Fibroblast of lung (primary cell): ENCODE results near the gene UBE2G1. TPM values are rescaled to one million over a fixed set of nuclear protein-coding genes. Genes with fewer than 3 reads are reported as not detected.

Experiments used
- DNase-seq, 2 donors: peaks; one replicate each; pipeline versions ENCODE4 v3.0.0 to v3.0.0-alpha.2; 2010; ENCODE audit warnings: low read depth in 2 of 2
- H2AFZ ChIP-seq: 2 replicates; pipeline ENCODE4 v1.5.1; 2012; ENCODE audit warnings: low read length, control low read depth, inconsistent platforms
- H3K27ac ChIP-seq: 2 replicates; pipeline ENCODE4 v1.5.1; 2011; ENCODE audit warnings: low read length, control low read depth; ENCODE audit not compliant: insufficient read depth
- H3K27me3 ChIP-seq: 2 replicates; pipeline ENCODE4 v1.5.1; 2011; ENCODE audit warnings: mild to moderate bottlenecking, low read length; ENCODE audit not compliant: control insufficient read depth, insufficient read depth
- H3K36me3 ChIP-seq: 2 replicates; pipeline ENCODE4 v1.5.1; 2011; ENCODE audit warnings: low read length; ENCODE audit not compliant: control insufficient read depth, insufficient read depth
- H3K4me1 ChIP-seq: 2 replicates; pipeline ENCODE4 v1.5.1; 2011; ENCODE audit warnings: low read length; ENCODE audit not compliant: control insufficient read depth, insufficient read depth; ENCODE audit errors: extremely low read depth
- H3K4me2 ChIP-seq: 2 replicates; pipeline ENCODE4 v1.5.1; 2011; ENCODE audit warnings: low read length, control low read depth; ENCODE audit not compliant: insufficient read depth; ENCODE audit errors: extremely low read depth
- H3K4me3 ChIP-seq, 4 experiments: fragments of 200-600 bp in 1 of 4; sonication (generic) in 1 of 4; replicated peaks in 1 of 4; 2 replicates each; pipeline ENCODE4 v1.5.1; 2011 to 2016; ENCODE audit warnings: low read length in 4 of 4, low read depth in 3 of 4, mild to moderate bottlenecking in 3 of 4, control low read depth in 2 of 4, inconsistent platforms in 1 of 4, mixed read lengths in 1 of 4; ENCODE audit not compliant: insufficient read depth in 1 of 4; ENCODE audit errors: control extremely low read depth in 1 of 4
- H3K79me2 ChIP-seq: 2 replicates; pipeline ENCODE4 v1.5.1; 2012; ENCODE audit warnings: mild to moderate bottlenecking, low read length, inconsistent platforms; ENCODE audit not compliant: control insufficient read depth, insufficient read depth
- H3K9ac ChIP-seq: 2 replicates; pipeline ENCODE4 v1.5.1; 2011; ENCODE audit warnings: mild to moderate bottlenecking, low read length, control low read depth; ENCODE audit not compliant: insufficient read depth
- H3K9me3 ChIP-seq: 2 replicates; pipeline ENCODE4 v1.5.1; 2012; ENCODE audit warnings: low read depth, low read length; ENCODE audit not compliant: control insufficient read depth, insufficient read depth
- H4K20me1 ChIP-seq: 2 replicates; pipeline ENCODE4 v1.5.1; 2011; ENCODE audit warnings: low read length; ENCODE audit not compliant: control insufficient read depth, insufficient read depth; ENCODE audit errors: extremely low read depth
- CTCF ChIP-seq, 2 donors: IDR thresholded peaks in 1 of 2; conservative IDR thresholded peaks in 1 of 2; 1 replicate in 1 of 2; 2 replicates in 1 of 2; pipeline ENCODE4 v1.5.1; 2011 to 2012; ENCODE audit warnings: low read length in 2 of 2, control low read depth in 1 of 2, inconsistent platforms in 1 of 2, low read depth in 1 of 2, mild to moderate bottlenecking in 1 of 2
- EZH2 ChIP-seq: IDR thresholded peaks from 2 replicates; pipeline ENCODE4 v1.5.1; 2012; ENCODE audit warnings: low read length, control low read depth, mild to moderate bottlenecking; ENCODE audit errors: missing control alignments
- polyA plus RNA-seq, 2 donors: library from polyadenylated mRNA; depleted of rRNA in 1 of 2; stranded (reverse) in 1 of 2; unstranded in 1 of 2; fragments of >200 nt; gene quantifications; 2 replicates each; pipeline ENCODE4 v1.2.1, GENCODE V29; 2011 to 2012; ENCODE audit warnings: missing spikeins in 1 of 2
- total RNA-seq: library from RNA; depleted of rRNA; stranded (reverse); fragments of >200 nt; gene quantifications from 2 replicates; pipeline ENCODE4 v1.2.1, GENCODE V29; 2014

Gene UBE2G1
- total and polyA plus RNA-seq, 2 donors (not counting 1 experiment from before 2014, with no cell fraction given): 30.7 to 48.4 TPM

GRCh38 chr17:4314179-4314578, 52.3 kb downstream of the UBE2G1 start:
- peaks cover 12% of the 10 kb centered on the region for H3K4me1 ChIP-seq
- no peak for DNase-seq
- H3K9ac ChIP-seq: no peak overlapping the region
- no peak overlapping the region for H3K4me3 ChIP-seq
- no peaks in the 10 kb centered on the region for H4K20me1 ChIP-seq
- H3K27me3 ChIP-seq: no peaks in the 10 kb centered on the region
- H3K79me2 ChIP-seq: peaks cover 79% of the 10 kb centered on the region
- H3K4me2 ChIP-seq: peak overlapping the region; percentile 29
- no peak for TF ChIP-seq CTCF (conservative IDR thresholded peaks at IDR 0.05 in 1 of 2, IDR thresholded peaks at IDR 0.05 in 1 of 2; ENCODE audit: low read depth in 1 of 2, low read length in 2 of 2)
- TF ChIP-seq EZH2: no peak
- H2AFZ ChIP-seq: no peak overlapping the region
- no peaks in the 10 kb centered on the region for H3K9me3 ChIP-seq
- no peaks in the 10 kb centered on the region for H3K36me3 ChIP-seq
- H3K27ac ChIP-seq: no peak overlapping the region

GRCh38 chr17:4313221-4314114, 53.0 kb downstream of the UBE2G1 start:
- Histone ChIP-seq H3K27ac (peak overlapping the region; percentile 27), H3K4me1 (peaks cover 11% of the 10 kb centered on the region), H3K4me3 (peak overlapping the region in 2 of 4 experiments; percentile 1 to 2), H3K36me3 (no peaks in the 10 kb centered on the region), H4K20me1 (no peaks in the 10 kb centered on the region), H3K9me3 (no peaks in the 10 kb centered on the region), H2AFZ (no peak overlapping the region), H3K4me2 (peak overlapping the region; percentile 73), H3K9ac (peak overlapping the region; percentile 39), H3K27me3 (no peaks in the 10 kb centered on the region), H3K79me2 (peaks cover 83% of the 10 kb centered on the region)
- TF ChIP-seq EZH2 (no peak), CTCF (conservative IDR thresholded peaks at IDR 0.05 in 1 of 2, IDR thresholded peaks at IDR 0.05 in 1 of 2; ENCODE audit: low read depth in 1 of 2, low read length in 2 of 2) (no peak)
- DNase-seq: no peak

GRCh38 chr17:4310354-4311060, 56.0 kb downstream of the UBE2G1 start:
- Histone ChIP-seq H2AFZ (no peak overlapping the region), H3K4me2 (no peak overlapping the region), H3K27me3 (no peaks in the 10 kb centered on the region), H3K27ac (no peak overlapping the region), H3K79me2 (peaks cover 67% of the 10 kb centered on the region), H3K4me1 (peaks cover 3% of the 10 kb centered on the region), H3K36me3 (no peaks in the 10 kb centered on the region), H3K9me3 (no peaks in the 10 kb centered on the region), H4K20me1 (no peaks in the 10 kb centered on the region), H3K9ac (no peak overlapping the region), H3K4me3 (no peak overlapping the region)
- peak; percentile 47 to 77 for DNase-seq
- TF ChIP-seq CTCF (conservative IDR thresholded peaks at IDR 0.05 in 1 of 2, IDR thresholded peaks at IDR 0.05 in 1 of 2; ENCODE audit: low read depth in 1 of 2, low read length in 2 of 2) (no peak), EZH2 (no peak)
